Measurements from ENCODE around the gene PHACTR1.

- TF ChIP-seq CTCF (IDR thresholded peaks at IDR 0.05) (no peak), POLR2AphosphoS5 (IDR thresholded peaks at IDR 0.05; ENCODE audit: low read depth, low read length) (no peak), REST (IDR thresholded peaks at IDR 0.05; ENCODE audit: insufficient read depth in 1 of 2, low read depth in 2 of 2, low read length in 1 of 2) (no peak)
Measured at GRCh38 chr6:13013681-13014503, 297.3 kb downstream of the PHACTR1 start.
